Gastroesophageal sphincter (tissue), 4 donors: ENCODE data around the gene SERP2. TPM values are rescaled to one million over a fixed set of nuclear protein-coding genes. Genes with fewer than 3 reads are reported as not detected.
A peak's percentile ranks its signal among the peaks of the same experiment; 100 is the strongest.

Source experiments
- ATAC-seq: fragments of 150-250 bp; one replicate; pipeline ENCODE4 v1.9.1; 2016; ENCODE audit warnings: mild to moderate bottlenecking, moderate library complexity
- H3K27ac ChIP-seq, 4 donors: fragments of 200-600 bp; sonication (generic) in 3 of 4; 1 replicate in 3 of 4; 2 replicates in 1 of 4; pipeline ENCODE4 v1.5.1; 2016 to 2019
- H3K27me3 ChIP-seq: fragments of 200-600 bp; sonication (generic); one replicate; pipeline ENCODE4 v1.5.1; 2019
- H3K36me3 ChIP-seq, 2 donors: fragments of 200-600 bp; sonication (generic); one replicate each; pipeline ENCODE4 v1.5.1; 2019; ENCODE audit warnings: control low read depth in 1 of 2
- H3K4me1 ChIP-seq, 3 donors: fragments of 200-600 bp; sonication (generic); 1 replicate in 2 of 3; 2 replicates in 1 of 3; pipeline ENCODE4 v1.5.1; 2016 to 2019; ENCODE audit warnings: control low read depth in 2 of 3
- H3K4me3 ChIP-seq, 2 donors: fragments of 200-600 bp; sonication (generic); one replicate each; pipeline ENCODE4 v1.5.1; 2019; ENCODE audit warnings: mild to moderate bottlenecking in 1 of 2, moderate library complexity in 1 of 2
- H3K9me3 ChIP-seq, 3 donors: fragments of 200-600 bp; sonication (generic); one replicate each; pipeline ENCODE4 v1.5.1; 2017 to 2019; ENCODE audit warnings: control low read depth in 2 of 3
- CTCF ChIP-seq, 4 experiments: fragments of 200-600 bp in 2 of 4; fragments of 450-650 bp in 2 of 4; sonication (generic) in 1 of 4; IDR thresholded peaks; one replicate each; pipeline ENCODE4 v1.5.1; 2017 to 2019; ENCODE audit warnings: antibody characterized with exemption in 4 of 4, mild to moderate bottlenecking in 2 of 4, moderate library complexity in 2 of 4
- EP300 ChIP-seq: sonication (generic); formaldehyde crosslinking; IDR thresholded peaks from one replicate; pipeline ENCODE4 v1.6.1; 2017; ENCODE audit warnings: antibody characterized with exemption, mild to moderate bottlenecking
- POLR2A ChIP-seq, 2 donors: fragments of 450-650 bp; IDR thresholded peaks; one replicate each; pipeline ENCODE4 v1.6.1; 2017; ENCODE audit warnings: antibody characterized with exemption in 2 of 2, mild to moderate bottlenecking in 2 of 2, moderate library complexity in 1 of 2
- POLR2AphosphoS5 ChIP-seq: sonication (generic); formaldehyde crosslinking; IDR thresholded peaks from one replicate; pipeline ENCODE4 v1.6.1; 2017; ENCODE audit warnings: antibody characterized with exemption
- WGBS, 2 donors: methylation state at CpG; one replicate each; pipeline ENCODE4 v1.1.5; 2018; ENCODE audit warnings: low coverage in 1 of 2; 5-methylcytosine and 5-hydroxymethylcytosine counted together
- total RNA-seq, 4 donors: library from RNA; depleted of rRNA; stranded (reverse); fragments of >200 nt; gene quantifications; one replicate each; pipeline ENCODE4 v1.1.0, GENCODE V29; 2016

Gene SERP2
- total RNA-seq, 4 donors from 2014 or later: 6.9 to 15.6 (median 11.5) TPM

DNA sequence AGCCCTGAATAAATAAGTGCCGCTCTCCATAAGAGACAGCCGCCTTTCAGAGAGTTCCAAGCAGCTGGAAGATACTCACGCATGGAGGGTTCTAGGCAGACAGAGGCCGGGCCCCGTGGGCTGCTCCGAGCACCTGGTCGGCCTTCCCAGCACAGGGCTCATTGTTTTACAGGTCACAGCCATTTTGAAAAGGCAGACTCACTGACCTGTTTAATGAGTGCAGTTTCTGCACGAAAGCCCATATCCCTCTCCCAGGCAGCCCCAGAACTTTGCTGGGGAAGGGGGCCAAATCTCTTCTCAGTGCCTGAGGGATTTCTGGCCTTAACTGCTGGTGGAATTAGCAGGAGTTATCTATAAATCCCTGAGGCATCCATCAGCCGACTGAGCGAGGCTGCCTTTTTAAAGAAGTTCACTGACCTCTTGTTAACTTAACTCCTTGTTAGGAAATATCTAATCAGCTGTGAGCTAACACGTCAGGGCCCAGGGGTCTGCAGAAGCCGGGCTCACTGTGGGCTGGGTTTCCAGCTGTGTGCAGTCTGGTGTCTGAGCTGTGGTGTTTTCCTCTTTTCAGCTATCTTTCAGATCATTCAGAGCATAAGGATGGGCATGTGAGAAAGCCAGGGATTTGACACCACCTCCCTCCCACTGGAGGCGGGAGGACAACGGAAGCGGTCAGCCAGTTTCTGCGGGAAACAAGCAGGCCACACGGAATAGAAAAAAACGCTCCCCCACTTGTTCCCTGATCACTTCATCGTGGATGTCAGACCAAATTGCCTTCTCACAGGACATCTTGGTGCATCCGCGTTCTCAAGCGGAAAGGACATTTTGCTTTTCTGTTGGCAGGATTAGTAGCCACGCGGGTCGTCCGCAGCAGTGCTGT lies 23.3 kb downstream of the SERP2 start:
- TF ChIP-seq EP300 (no peak), POLR2A (IDR thresholded peaks at IDR 0.05) (no peak)
- H3K27me3 ChIP-seq: no peaks in the 10 kb centered on the region
- H3K4me3 ChIP-seq: peak overlapping the region in 1 of 2 donors; percentile 15
- H3K4me1 ChIP-seq: peaks cover 0 to 28% (median 5%) of the 10 kb centered on the region in 3 donors
- H3K9me3 ChIP-seq: no peaks in the 10 kb centered on the region
- 48 to 73% methylated on average over 5 to 13 of the region's 26 CpGs for whole genome bisulfite sequencing, 2 donors
- peak overlapping the region in 3 of 4 donors; percentile 35 to 64 (median 47) for H3K27ac ChIP-seq
- no peaks in the 10 kb centered on the region for H3K36me3 ChIP-seq
- peak; percentile 56 for ATAC-seq

GRCh38 chr13:44397766-44398223 lies 24.2 kb downstream of the SERP2 start:
- 71% methylated on average over 2 of the region's 3 CpGs; no CpG with 5 or more reads in 1 of the 2 donors for WGBS, 2 donors
- Histone ChIP-seq H3K9me3 (no peaks in the 10 kb centered on the region), H3K27me3 (no peaks in the 10 kb centered on the region), H3K27ac (peak overlapping the region in 2 of 4 donors; percentile 35 to 47), H3K36me3 (no peaks in the 10 kb centered on the region), H3K4me3 (no peak overlapping the region), H3K4me1 (peaks cover 0 to 28% (median 5%) of the 10 kb centered on the region in 3 donors)
- no peak for ATAC-seq
- TF ChIP-seq CTCF (IDR thresholded peaks at IDR 0.05) (no peak), EP300 (no peak), POLR2AphosphoS5 (no peak), POLR2A (IDR thresholded peaks at IDR 0.05) (no peak)

- Histone ChIP-seq H3K9me3 (no peaks in the 10 kb centered on the region), H3K4me1 (peaks cover 0 to 25% (median 5%) of the 10 kb centered on the region in 3 donors), H3K4me3 (no peak overlapping the region), H3K36me3 (no peaks in the 10 kb centered on the region), H3K27ac (no peak overlapping the region), H3K27me3 (no peaks in the 10 kb centered on the region)
- 66 to 67% methylated on average over 1 to 2 of the region's 3 CpGs for WGBS, 2 donors
- ATAC-seq: no peak
- no peak for TF ChIP-seq CTCF (IDR thresholded peaks at IDR 0.05)
- no peak for TF ChIP-seq EP300
- no peak for TF ChIP-seq POLR2A (IDR thresholded peaks at IDR 0.05)
- no peak for TF ChIP-seq POLR2AphosphoS5
Measured at GRCh38 chr13:44398606-44399005, 25.0 kb downstream of the SERP2 start.

- Histone ChIP-seq H3K4me1 (peaks cover 0 to 24% (median 5%) of the 10 kb centered on the region in 3 donors), H3K27me3 (no peaks in the 10 kb centered on the region), H3K4me3 (no peak overlapping the region), H3K9me3 (no peaks in the 10 kb centered on the region), H3K27ac (no peak overlapping the region), H3K36me3 (no peaks in the 10 kb centered on the region)
- 80 to 97% methylated on average over 1 to 3 of the region's 3 CpGs for whole genome bisulfite sequencing, 2 donors
- TF ChIP-seq POLR2AphosphoS5 (no peak), POLR2A (IDR thresholded peaks at IDR 0.05) (no peak)
- ATAC-seq: no peak
Measured at GRCh38 chr13:44399074-44399473, 25.4 kb downstream of the SERP2 start.

GRCh38 chr13:44400736-44401135 lies 27.1 kb downstream of the SERP2 start:
- Histone ChIP-seq H3K4me3 (no peak overlapping the region), H3K27ac (no peak overlapping the region), H3K4me1 (peaks cover 0 to 16% (median 5%) of the 10 kb centered on the region in 3 donors), H3K27me3 (no peaks in the 10 kb centered on the region), H3K36me3 (no peaks in the 10 kb centered on the region), H3K9me3 (no peaks in the 10 kb centered on the region)
- TF ChIP-seq CTCF (IDR thresholded peaks at IDR 0.05) (no peak), POLR2A (IDR thresholded peaks at IDR 0.05) (no peak), POLR2AphosphoS5 (no peak), EP300 (no peak)
- ATAC-seq: no peak

- no peak for ATAC-seq
- peaks cover 0 to 11% (median 5%) of the 10 kb centered on the region in 3 donors for H3K4me1 ChIP-seq
Measured at GRCh38 chr13:44401577-44401976, 28.0 kb downstream of the SERP2 start.

More at GRCh38 chr13:44401577-44401976, 28.0 kb downstream of the SERP2 start:
- TF ChIP-seq EP300 (no peak), POLR2AphosphoS5 (no peak), POLR2A (IDR thresholded peaks at IDR 0.05) (no peak), CTCF (IDR thresholded peaks at IDR 0.05) (no peak)
- Histone ChIP-seq H3K9me3 (no peaks in the 10 kb centered on the region), H3K27me3 (no peaks in the 10 kb centered on the region), H3K4me3 (no peak overlapping the region), H3K36me3 (no peaks in the 10 kb centered on the region), H3K27ac (no peak overlapping the region)
- WGBS, 2 donors: 42 to 100% methylated on average over 1 to 2 of the region's 2 CpGs
